Mesendoderm (in vitro differentiated cells): ENCODE data around the gene C1QTNF4. TPM values are rescaled to one million over a fixed set of nuclear protein-coding genes. Genes with fewer than 3 reads are reported as not detected.
A peak's percentile ranks its signal among the peaks of the same experiment; 100 is the strongest.
"Not testable (repeated sequence)": the region's sequence is repeated elsewhere in the genome, so short reads cannot be mapped to it uniquely, and the experiment has no call there.

Source experiments
- DNase-seq: peaks from one replicate; pipeline ENCODE4 v3.0.0; 2013
- H2AK5ac ChIP-seq: 2 replicates; pipeline ENCODE4 v1.6.1; 2013; ENCODE audit warnings: low read length, inconsistent platforms
- H2BK120ac ChIP-seq: 2 replicates; pipeline ENCODE4 v1.6.1; 2013; ENCODE audit warnings: low read depth, mild to moderate bottlenecking, low read length, moderate library complexity, mixed read lengths
- H2BK15ac ChIP-seq: replicated peaks from 2 replicates; pipeline ENCODE4 v1.6.1; 2013; ENCODE audit warnings: low read depth, mild to moderate bottlenecking, moderate library complexity
- H2BK5ac ChIP-seq: 2 replicates; pipeline ENCODE4 v1.6.1; 2013; ENCODE audit warnings: low read length, inconsistent platforms
- H3K18ac ChIP-seq: 2 replicates; pipeline ENCODE4 v1.6.1; 2013; ENCODE audit warnings: mild to moderate bottlenecking, low read length, mixed read lengths
- H3K23ac ChIP-seq: one replicate; pipeline ENCODE4 v1.6.1; 2013; ENCODE audit warnings: low read length
- H3K27ac ChIP-seq: 2 replicates; pipeline ENCODE4 v1.5.1; 2013; ENCODE audit warnings: low read depth, mild to moderate bottlenecking, inconsistent platforms, low read length, moderate library complexity
- H3K27me3 ChIP-seq: 2 replicates; pipeline ENCODE4 v1.6.1; 2013; ENCODE audit warnings: low read length, control low read depth, mild to moderate bottlenecking, inconsistent platforms; ENCODE audit not compliant: insufficient read depth, poor library complexity
- H3K36me3 ChIP-seq: 2 replicates; pipeline ENCODE4 v1.6.1; 2013; ENCODE audit warnings: low read length, inconsistent platforms; ENCODE audit not compliant: control insufficient read depth, insufficient read depth
- H3K4ac ChIP-seq: one replicate; pipeline ENCODE4 v1.6.1; 2013; ENCODE audit warnings: low read depth, mild to moderate bottlenecking, low read length, moderate library complexity
- H3K4me1 ChIP-seq: 2 replicates; pipeline ENCODE4 v1.6.1; 2013; ENCODE audit warnings: low read depth, low read length, inconsistent platforms; ENCODE audit not compliant: control insufficient read depth
- H3K4me2 ChIP-seq: 2 replicates; pipeline ENCODE4 v1.6.1; 2013; ENCODE audit warnings: low read length
- H3K4me3 ChIP-seq: 2 replicates; pipeline ENCODE4 v1.5.1; 2013; ENCODE audit warnings: mild to moderate bottlenecking, low read length
- H3K56ac ChIP-seq: one replicate; pipeline ENCODE4 v1.6.1; 2013; ENCODE audit warnings: low read length
- H3K79me1 ChIP-seq: 2 replicates; pipeline ENCODE4 v1.6.1; 2013; ENCODE audit warnings: low read length, inconsistent platforms
- H3K79me2 ChIP-seq: 2 replicates; pipeline ENCODE4 v1.6.1; 2013; ENCODE audit warnings: mild to moderate bottlenecking, low read length; ENCODE audit not compliant: control insufficient read depth, insufficient read depth
- H3K9ac ChIP-seq: 2 replicates; pipeline ENCODE4 v1.6.1; 2013; ENCODE audit warnings: low read length, inconsistent platforms
- H4K5ac ChIP-seq: one replicate; pipeline ENCODE4 v1.6.1; 2013; ENCODE audit warnings: low read length
- H4K8ac ChIP-seq: one replicate; pipeline ENCODE4 v1.6.1; 2013; ENCODE audit warnings: low read depth, mild to moderate bottlenecking, control low read depth, low read length, moderate library complexity
- WGBS: extraction: QIAGEN DNeasy Blood & Tissue Kit; methylation state at CpG from one replicate; pipeline ENCODE4 v1.1.7; 2013; ENCODE audit warnings: low lambda C conversion rate, missing lambda C conversion rate; ENCODE audit not compliant: insufficient coverage; ENCODE audit errors: extremely low coverage; 5-methylcytosine and 5-hydroxymethylcytosine counted together
- polyA plus RNA-seq, 2 experiments: library from polyadenylated mRNA; stranded (reverse); fragments of 200-250 nt; gene quantifications; one replicate each; pipeline ENCODE4 v1.2.3, GENCODE V29; 2013

The C1QTNF4 gene
- polyA plus RNA-seq (2013, experiment 1 of 2), result 0.53 TPM
- 0.52 TPM for polyA plus RNA-seq (2013, experiment 2 of 2)

GRCh38 chr11:47593934-47594855 is at the start of gene C1QTNF4:
Gene C1QTNF4 (minus strand): TSS chr11:47594411. CDS start chr11:47590810, 3,601 bp downstream.
- Histone ChIP-seq H3K4me3 (peak within 1 kb of the TSS; percentile 43), H2BK120ac (no peak within 1 kb of the TSS), H3K23ac (no peak within 1 kb of the TSS), H4K5ac (no peak within 1 kb of the TSS), H3K79me2 (no peaks in the 10 kb centered on the region), H3K4me2 (peak within 1 kb of the TSS; percentile 96), H2AK5ac (no peak within 1 kb of the TSS), H2BK5ac (no peak within 1 kb of the TSS), H3K56ac (peak within 1 kb of the TSS; percentile 83), H3K27ac (no peak within 1 kb of the TSS), H3K36me3 (no peaks in the 10 kb centered on the region), H3K9ac (peak within 1 kb of the TSS; percentile 69), H3K4ac (no peak within 1 kb of the TSS), H2BK15ac (no peak within 1 kb of the TSS), H3K27me3 (peaks cover 16% of the 10 kb centered on the region), H3K18ac (peak within 1 kb of the TSS; percentile 53), H3K4me1 (peaks cover 2% of the 10 kb centered on the region), H3K79me1 (no peaks in the 10 kb centered on the region), H4K8ac (no peak within 1 kb of the TSS)
- DNase-seq, result no peak
- no CpG with 5 or more reads among the region's 48 CpGs for WGBS

- Histone ChIP-seq H3K18ac (peak within 1 kb of the TSS; percentile 9), H3K79me1 (peaks cover 2% of the 10 kb centered on the region), H4K5ac (no peak within 1 kb of the TSS), H3K56ac (peak within 1 kb of the TSS; percentile 95), H3K4me2 (peak within 1 kb of the TSS; percentile 84), H3K27ac (peak within 1 kb of the TSS; percentile 92), H2BK120ac (no peak within 1 kb of the TSS), H3K4me3 (peak within 1 kb of the TSS; percentile 70), H2BK5ac (no peak within 1 kb of the TSS), H3K9ac (peak within 1 kb of the TSS; percentile 81), H4K8ac (no peak within 1 kb of the TSS), H2BK15ac (no peak within 1 kb of the TSS), H2AK5ac (peak within 1 kb of the TSS; percentile 69), H3K4ac (peak within 1 kb of the TSS; percentile 6), H3K36me3 (no peaks in the 10 kb centered on the region), H3K27me3 (no peaks in the 10 kb centered on the region), H3K23ac (peak within 1 kb of the TSS; percentile 50), H3K4me1 (peaks cover 1% of the 10 kb centered on the region), H3K79me2 (peaks cover 2% of the 10 kb centered on the region)
- no CpG with 5 or more reads among the region's 78 CpGs for WGBS
- DNase-seq, result peak; percentile 98
Measured at GRCh38 chr11:47642099-47642855, 48.1 kb upstream of the C1QTNF4 start, which contains the start of gene MTCH2. Gene MTCH2 (minus strand): TSS chr11:47642559. CDS start chr11:47642465, 94 bp downstream.

DNA sequence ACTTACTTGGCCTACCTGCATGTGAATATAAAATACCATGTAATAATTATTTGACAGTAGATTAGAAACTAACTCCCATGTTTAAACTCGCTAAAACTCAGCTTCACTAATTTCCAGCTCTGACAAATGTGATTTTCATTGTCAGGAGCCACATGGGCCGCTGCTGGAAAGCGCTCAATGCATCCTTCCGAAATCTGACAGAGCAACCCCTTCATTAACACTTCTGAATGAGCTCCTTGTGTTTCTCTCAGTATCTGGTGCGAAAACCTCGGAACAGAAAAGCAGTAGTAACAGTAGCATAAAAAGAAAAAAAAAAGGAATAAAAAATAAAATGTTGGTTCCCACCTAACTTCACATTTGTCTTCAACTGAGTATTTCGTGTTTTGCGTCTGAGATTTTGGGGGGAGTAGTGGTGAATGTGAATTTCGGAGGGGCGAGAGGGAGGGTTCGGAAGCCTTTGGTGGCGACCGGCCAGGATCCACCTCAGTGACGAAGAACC is 47.4 kb upstream of the C1QTNF4 start:
- peaks cover 1% of the 10 kb centered on the region for H3K4me1 ChIP-seq
- H3K4me2 ChIP-seq, result peak overlapping the region; percentile 84
- peak overlapping the region; percentile 6 for H3K4ac ChIP-seq
- peak overlapping the region; percentile 81 for H3K9ac ChIP-seq
- WGBS, result no CpG with 5 or more reads among the region's 14 CpGs
- H4K8ac ChIP-seq, result no peak overlapping the region
- H3K4me3 ChIP-seq, result peak overlapping the region; percentile 70
- DNase-seq, result peak; percentile 23
- no peak overlapping the region for H2BK15ac ChIP-seq
- H3K36me3 ChIP-seq, result no peaks in the 10 kb centered on the region
- H2BK5ac ChIP-seq, result no peak overlapping the region
- peak overlapping the region; percentile 95 for H3K56ac ChIP-seq
- H4K5ac ChIP-seq, result no peak overlapping the region
- no peak overlapping the region for H2BK120ac ChIP-seq
- no peaks in the 10 kb centered on the region for H3K27me3 ChIP-seq
- no peak overlapping the region for H2AK5ac ChIP-seq
- peaks cover 2% of the 10 kb centered on the region for H3K79me1 ChIP-seq
- H3K27ac ChIP-seq, result peak overlapping the region; percentile 92
- peak overlapping the region; percentile 9 for H3K18ac ChIP-seq
- peak overlapping the region; percentile 50 for H3K23ac ChIP-seq
- peaks cover 2% of the 10 kb centered on the region for H3K79me2 ChIP-seq

DNA sequence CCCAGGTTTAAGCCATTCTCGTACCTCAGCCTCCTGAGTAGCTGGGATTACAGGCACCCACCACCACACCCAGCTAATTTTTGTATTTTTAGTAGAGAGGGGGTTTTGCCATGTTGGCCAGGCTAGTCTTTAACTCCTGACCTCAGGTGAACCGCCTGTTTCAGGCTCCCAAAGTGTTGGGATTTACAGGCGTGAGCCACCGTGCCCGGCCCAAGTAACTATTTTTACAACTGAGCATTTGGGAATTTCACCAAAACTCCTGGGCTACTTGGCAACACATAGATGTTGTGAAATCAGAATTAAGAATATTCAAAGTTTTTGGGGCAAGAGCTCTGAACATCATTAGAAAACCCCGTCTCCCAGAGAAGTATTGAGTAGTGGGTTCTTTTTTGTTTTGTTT is 46.3 kb upstream of the C1QTNF4 start:
- not testable (repeated sequence) for DNase-seq, H3K9ac ChIP-seq, H3K27me3 ChIP-seq, H3K4me1 ChIP-seq, H2BK5ac ChIP-seq, H3K18ac ChIP-seq, H2AK5ac ChIP-seq, H3K56ac ChIP-seq, H3K79me1 ChIP-seq, H3K4me3 ChIP-seq, H2BK120ac ChIP-seq, H2BK15ac ChIP-seq, H3K79me2 ChIP-seq, H3K27ac ChIP-seq, H3K23ac ChIP-seq, H3K4ac ChIP-seq, H4K8ac ChIP-seq, H3K4me2 ChIP-seq, H4K5ac ChIP-seq, H3K36me3 ChIP-seq
- no CpG with 5 or more reads among the region's 6 CpGs for WGBS

- not testable (repeated sequence) for H3K4me1 ChIP-seq, H2BK15ac ChIP-seq, H3K79me2 ChIP-seq, H2BK5ac ChIP-seq, H3K56ac ChIP-seq, H4K5ac ChIP-seq, H3K4me2 ChIP-seq, H3K4ac ChIP-seq, H3K27ac ChIP-seq, H3K18ac ChIP-seq, H2AK5ac ChIP-seq, H3K4me3 ChIP-seq, H3K36me3 ChIP-seq, DNase-seq, H3K23ac ChIP-seq, H3K79me1 ChIP-seq, H4K8ac ChIP-seq, H2BK120ac ChIP-seq, H3K27me3 ChIP-seq, H3K9ac ChIP-seq
- WGBS, result no CpG with 5 or more reads among the region's 11 CpGs
Measured at GRCh38 chr11:47636331-47636730, 42.1 kb upstream of the C1QTNF4 start.
